Natural killer cell treated with Interleukin-12 subunit alpha and Interleukin-12 subunit beta and Interleukin-15 and Interleukin-18, amount 100 ng/mL, for 72 hours (primary cell): Measurements from ENCODE around the gene STK32C. TPM values are rescaled to one million over a fixed set of nuclear protein-coding genes. Genes with fewer than 3 reads are reported as not detected.

Experiments
- ATAC-seq, 2 donors: fragments of 150-1000 bp; cut with Tn5 transposase in 1 of 2; sonication (Bioruptor Pico), chemical (Tn5 transposase) in 1 of 2; 2 replicates each; pipeline ENCODE4 v1.10.0; 2021
- DNase-seq: peaks from one replicate; pipeline ENCODE4 v3.0.0; 2022; ENCODE audit warnings: low spot score
- H3K27ac Mint-ChIP-seq, 2 donors: 1 replicate in 1 of 2; 2 replicates in 1 of 2; pipeline ENCODE4 v1.8.0; 2022; ENCODE audit warnings: mixed read lengths in 2 of 2, mild to moderate bottlenecking in 1 of 2, moderate library complexity in 1 of 2
- H3K27me3 Mint-ChIP-seq, 2 donors: 1 replicate in 1 of 2; 2 replicates in 1 of 2; pipeline ENCODE4 v1.8.0; 2022; ENCODE audit warnings: mixed read lengths in 2 of 2
- H3K36me3 Mint-ChIP-seq: one replicate; pipeline ENCODE4 v1.8.0; 2022; ENCODE audit warnings: mixed read lengths
- H3K4me1 Mint-ChIP-seq, 2 donors: 1 replicate in 1 of 2; 2 replicates in 1 of 2; pipeline ENCODE4 v1.8.0; 2022; ENCODE audit warnings: low read depth in 2 of 2, mixed read lengths in 2 of 2, mild to moderate bottlenecking in 1 of 2
- H3K4me3 Mint-ChIP-seq: one replicate; pipeline ENCODE4 v1.8.0; 2022; ENCODE audit warnings: mixed read lengths
- H3K9me3 Mint-ChIP-seq: 2 replicates; pipeline ENCODE4 v1.8.0; 2022; ENCODE audit warnings: mixed read lengths
- total RNA-seq, 2 donors: library from RNA; stranded (reverse); gene quantifications; one replicate each; pipeline ENCODE4 v1.2.3, GENCODE V29; 2022

Gene STK32C
- total RNA-seq, 2 donors from 2014 or later: 29.2 to 34.6 TPM

- DNase-seq: peak; percentile 15
- Mint-ChIP-seq H3K4me3 (peak overlapping the region; percentile 63), H3K27ac (peak overlapping the region; percentile 56 to 82), H3K36me3 (peaks cover 6% of the 10 kb centered on the region), H3K9me3 (no peaks in the 10 kb centered on the region), H3K4me1 (peaks cover 16 to 20% of the 10 kb centered on the region in 2 donors), H3K27me3 (no peaks in the 10 kb centered on the region)
- ATAC-seq: no peak
Measured at GRCh38 chr10:132158823-132159222, 148.9 kb downstream of the STK32C start.

- Mint-ChIP-seq H3K4me3 (no peak overlapping the region), H3K36me3 (peaks cover 6% of the 10 kb centered on the region), H3K4me1 (peaks cover 16 to 20% of the 10 kb centered on the region in 2 donors), H3K9me3 (no peaks in the 10 kb centered on the region), H3K27ac (peak overlapping the region in 1 of 2 donors; percentile 23), H3K27me3 (no peaks in the 10 kb centered on the region)
- ATAC-seq: peak in 1 of 2 donors; percentile 52
- DNase-seq: peak; percentile 31
Measured at GRCh38 chr10:132158122-132158741, 149.5 kb downstream of the STK32C start.

Other genes with a start within 250 kb of the STK32C start
- under 1 TPM in 1 of 2 donors, not detected in 1; 0.05 TPM for gene JAKMIP3, start 242.0 kb downstream of the STK32C start, total RNA-seq
- gene DPYSL4, start 121.0 kb downstream of the STK32C start, total RNA-seq: 10 to 100 TPM in 1 of 2 donors, 1 to 10 TPM in 1; 6.5 to 19.2 TPM
- gene LRRC27, start 24.2 kb upstream of the STK32C start, total RNA-seq: 1 to 10 TPM; 6.5 to 8.5 TPM
- gene PWWP2B, start 89.2 kb upstream of the STK32C start, total RNA-seq: 10 to 100 TPM; 15.2 to 17.9 TPM
- 10 to 100 TPM; 14.8 to 18.6 TPM for gene INPP5A, start 229.8 kb upstream of the STK32C start, total RNA-seq